ENCODE results near the gene RABL3.
"Not testable (repeated sequence)": the region's sequence is repeated elsewhere in the genome, so short reads cannot be mapped to it uniquely, and the experiment has no call there.

The RABL3 gene

DNA sequence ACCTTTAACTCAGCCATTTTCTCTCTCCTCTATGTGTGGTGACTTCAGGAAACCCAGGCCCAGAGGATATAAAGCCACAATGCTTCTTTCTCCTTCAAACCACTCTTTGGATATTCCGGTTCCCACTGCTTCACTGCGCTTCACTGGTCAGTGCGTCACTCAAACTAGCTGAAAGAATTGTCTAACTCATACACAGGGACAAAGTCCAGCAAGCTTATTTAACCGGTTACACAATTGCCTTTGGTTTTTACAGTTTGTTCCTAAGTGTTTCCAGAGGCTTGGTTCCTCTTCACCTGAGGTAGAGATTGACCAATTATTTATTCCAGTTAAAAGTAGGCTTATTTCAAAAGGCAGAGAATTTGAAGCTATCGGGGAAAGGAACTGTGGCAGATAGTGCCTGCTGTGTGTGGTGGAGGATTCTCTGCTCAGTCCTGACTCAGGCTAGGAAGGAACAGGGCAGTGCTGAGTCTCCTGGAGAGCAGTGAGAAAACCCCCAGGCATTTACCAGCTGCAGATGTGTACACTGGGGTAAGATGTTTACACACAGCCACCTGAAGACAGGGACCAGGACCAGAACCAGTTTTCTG is 60.1 kb downstream of the RABL3 start, which contains the start of gene HGD:
Gene HGD, minus strand, starts transcription at position 145 of the 587 bp plus-strand sequence. Its CDS starts 128 bp downstream, at position 17.
- no peak for DNase-seq

DNA sequence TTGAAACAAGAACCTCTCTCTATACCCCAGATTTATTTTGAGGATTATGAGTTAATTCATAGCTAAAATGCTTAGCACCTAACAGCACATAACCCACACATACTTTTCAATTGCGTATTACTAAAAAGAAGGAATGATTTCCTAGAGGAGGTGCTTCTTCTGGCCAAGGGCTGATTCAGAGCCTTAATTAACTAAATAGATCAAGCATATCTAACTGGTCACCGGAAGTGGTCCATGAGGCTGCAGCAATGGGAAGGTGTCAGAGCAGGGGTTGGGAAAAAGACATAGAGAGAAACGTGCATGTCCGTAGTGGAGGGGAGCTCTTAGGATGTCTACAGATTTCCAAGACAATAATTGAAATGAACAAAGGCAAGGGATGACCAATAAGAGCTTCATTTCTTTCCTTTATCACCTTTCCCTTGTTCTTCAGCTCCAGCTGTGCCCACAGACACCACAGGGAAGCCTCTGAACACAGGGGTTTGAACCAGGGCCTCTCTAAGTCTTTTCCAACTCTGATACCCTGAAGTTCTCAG is 60.7 kb downstream of the RABL3 start:
- no peak for DNase-seq

DNA sequence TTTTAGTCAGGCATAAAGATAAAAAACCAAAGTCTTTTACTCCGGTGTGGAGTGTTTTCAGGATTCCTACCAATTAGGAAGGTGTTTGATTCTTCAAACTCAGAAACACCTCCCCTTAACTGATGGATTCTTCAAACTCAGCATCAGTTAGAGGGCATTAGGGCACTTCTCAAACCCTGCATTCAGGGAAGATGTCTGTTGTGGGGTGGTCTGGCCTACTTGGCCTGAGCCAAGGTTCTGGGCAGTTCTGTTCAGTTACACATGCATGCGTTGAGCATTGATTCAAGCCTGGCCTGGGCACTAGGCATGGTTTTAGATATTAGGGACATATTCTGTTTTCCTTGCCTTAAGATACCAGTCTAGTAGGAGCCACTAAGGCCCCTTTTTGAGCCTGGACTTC is 61.3 kb downstream of the RABL3 start:
- no peak for DNase-seq

DNA sequence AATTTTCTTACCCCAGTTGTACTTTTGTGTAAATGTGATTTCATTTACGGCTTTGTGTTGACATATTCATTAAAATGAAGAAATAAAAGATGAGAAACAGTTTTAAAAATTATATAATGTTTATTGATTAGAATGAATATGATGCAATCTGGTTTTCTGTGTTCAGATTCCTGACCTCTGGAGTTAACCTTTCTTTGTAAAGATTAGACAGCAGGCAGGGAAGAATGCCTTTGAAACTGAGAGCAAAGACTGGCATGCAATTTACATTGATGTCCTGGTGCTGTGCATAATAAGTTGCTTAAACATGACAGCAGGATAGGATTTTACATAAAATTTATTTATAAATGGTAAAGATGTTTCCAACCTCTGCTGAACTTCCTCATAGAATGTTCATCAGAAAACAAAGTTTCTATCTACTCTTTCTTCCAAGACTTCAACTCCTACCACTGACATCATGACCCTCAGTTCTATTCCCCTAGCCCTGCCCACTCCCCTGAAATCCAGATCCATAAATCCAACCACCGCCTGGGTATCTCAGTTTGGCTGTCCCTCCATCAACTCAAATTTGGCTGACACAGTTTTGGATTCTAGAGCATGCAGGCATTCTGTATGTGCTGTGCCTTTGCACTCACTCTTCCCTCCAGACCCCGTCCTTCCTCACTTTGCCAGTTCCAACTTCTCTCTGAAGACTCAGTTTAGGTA is 62.0 kb downstream of the RABL3 start:
- no peak for DNase-seq

DNA sequence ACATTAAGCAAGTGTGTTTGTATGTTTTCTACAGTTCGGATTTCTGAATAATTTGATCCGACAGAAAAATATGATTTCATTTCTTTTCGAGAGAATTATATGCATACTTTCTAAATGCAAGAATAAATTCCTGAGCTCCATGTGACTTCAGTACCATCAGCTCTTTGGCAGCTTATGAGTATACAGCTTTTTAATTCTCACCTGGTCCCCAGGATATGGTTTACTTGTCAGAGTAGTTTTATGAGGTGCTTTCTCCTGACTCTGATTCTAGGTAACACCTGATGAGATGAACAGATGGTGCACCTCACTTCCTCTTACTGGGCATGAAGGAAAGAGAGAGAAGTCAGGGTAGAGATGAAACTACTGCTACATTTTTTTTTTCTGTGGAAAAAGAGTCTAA is 63.3 kb downstream of the RABL3 start:
- no peak for DNase-seq

DNA sequence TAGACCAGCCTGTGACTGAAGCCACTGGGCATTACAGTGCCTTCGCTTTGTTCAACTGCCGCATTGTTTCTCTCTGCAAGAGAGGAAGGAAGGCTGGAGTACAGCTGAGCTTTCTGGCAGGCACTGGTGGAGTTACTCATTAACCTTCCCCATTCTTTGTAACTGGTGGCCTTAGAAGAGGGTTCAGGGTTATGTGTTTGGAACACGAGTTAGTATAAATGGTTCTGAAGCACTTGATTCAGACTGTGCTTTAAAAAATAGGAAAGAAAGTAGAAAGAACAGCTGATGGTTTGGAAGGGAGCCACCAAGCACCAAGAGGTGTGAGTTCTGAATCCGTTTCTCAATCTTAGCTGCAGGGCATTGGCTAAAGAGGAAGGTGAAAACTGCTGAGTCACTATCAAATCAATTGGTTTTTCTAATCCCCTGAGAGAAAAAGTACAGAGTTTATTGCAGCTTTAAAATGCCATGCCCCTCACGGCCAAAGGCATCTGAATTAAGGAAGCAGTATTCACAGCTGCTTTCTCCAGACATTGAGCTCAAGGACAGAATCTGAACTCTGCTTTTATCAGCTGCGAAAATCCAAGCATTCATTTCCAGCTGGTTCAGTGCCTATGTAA is 63.9 kb downstream of the RABL3 start:
- DNase-seq = no peak

DNA sequence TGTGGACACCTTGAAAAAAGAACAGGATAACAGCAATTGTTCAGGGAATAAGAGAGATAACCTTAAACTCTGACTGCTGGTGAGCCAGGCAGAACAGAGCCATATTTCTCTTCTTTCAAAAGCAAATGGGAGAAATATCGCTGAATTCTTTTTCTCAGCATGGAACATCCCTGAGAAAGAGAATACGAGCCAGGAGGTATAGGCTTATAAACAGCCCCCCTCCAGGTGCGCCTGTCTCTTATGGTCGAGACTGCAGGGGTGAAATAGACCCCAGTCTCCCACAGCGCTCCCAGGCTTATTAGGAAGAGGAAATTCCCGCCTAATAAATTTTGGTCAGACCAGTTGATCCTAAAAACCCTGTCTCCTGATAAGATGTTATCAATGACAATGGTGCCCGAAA is 65.1 kb downstream of the RABL3 start:
- DNase-seq = not testable (repeated sequence)

DNA sequence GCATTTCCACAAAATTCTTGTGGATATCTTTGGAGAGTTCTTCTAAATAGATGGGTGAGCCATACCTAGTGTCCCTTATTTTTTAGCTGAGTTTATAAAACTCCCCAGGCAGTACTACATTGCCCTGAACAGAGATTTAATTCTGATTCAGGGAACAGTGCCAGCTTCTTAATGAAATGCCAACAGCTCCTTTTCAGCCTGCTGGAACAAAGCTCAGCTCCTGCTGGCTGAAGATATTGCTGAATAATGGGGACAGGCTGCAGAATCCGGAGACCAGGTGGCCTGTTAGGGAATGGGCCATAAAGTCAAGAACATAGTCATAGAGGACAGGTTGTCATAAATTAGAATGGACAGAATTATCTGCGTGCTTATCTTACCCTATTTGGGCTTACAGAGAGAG is 69.2 kb downstream of the RABL3 start:
- no peak for DNase-seq

DNA sequence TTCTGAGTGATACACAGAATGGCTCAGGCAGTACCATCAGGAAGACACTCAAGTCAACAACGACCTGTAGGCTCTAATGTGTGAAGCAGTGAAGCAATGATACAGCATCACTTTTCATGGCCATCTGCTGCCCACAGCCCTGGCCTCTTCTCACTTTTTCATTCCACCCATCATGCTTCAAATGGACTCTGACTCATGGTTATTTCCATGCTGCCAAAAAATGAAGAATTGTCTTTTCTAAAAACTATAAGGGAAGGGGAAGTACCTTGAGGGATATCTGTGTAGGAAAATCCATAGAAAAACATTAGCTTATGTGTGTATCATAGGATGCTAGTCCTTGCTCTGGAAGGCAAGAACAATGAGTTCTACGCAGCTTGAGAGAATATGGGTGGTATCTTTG is 71.7 kb downstream of the RABL3 start:
- DNase-seq = no peak

DNA sequence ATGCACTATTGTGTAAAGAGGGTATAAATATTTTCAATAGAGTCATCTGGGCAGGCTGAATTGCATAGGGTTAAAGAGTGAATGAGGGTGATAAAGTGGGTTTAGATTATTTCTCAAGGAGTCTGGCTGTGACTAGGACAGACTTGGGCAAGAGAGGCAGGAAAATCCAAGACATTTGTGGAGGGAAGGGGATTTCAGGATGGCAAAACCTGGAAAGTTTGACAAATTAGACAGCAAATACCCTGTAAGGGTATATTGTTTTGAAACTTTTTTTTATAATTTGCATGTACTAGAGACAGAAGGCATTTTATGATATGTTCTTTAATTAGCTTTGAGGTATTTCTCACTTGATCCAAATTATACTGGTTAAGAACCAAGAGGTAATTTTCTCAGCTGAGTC is 77.4 kb downstream of the RABL3 start:
- no peak for DNase-seq

DNA sequence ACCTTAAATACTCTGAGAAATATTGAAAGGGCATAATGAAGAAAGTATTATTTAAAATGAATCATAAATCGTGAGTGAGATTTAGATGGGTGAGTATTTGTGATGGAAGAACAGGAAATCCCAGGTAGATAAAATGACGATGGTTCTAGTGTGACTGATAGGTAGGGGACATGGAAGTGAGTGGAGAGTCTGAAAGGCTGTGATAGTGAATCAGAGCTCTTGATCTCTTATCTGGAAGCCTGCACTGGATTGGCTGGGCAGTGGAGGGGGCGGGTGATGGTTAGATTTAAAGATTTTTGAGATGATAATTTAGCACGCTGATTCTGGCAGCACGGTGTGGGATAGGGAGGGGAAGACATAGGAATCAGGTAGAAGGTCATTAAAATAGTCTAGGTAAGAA is 80.4 kb downstream of the RABL3 start:
- no peak for DNase-seq

DNA sequence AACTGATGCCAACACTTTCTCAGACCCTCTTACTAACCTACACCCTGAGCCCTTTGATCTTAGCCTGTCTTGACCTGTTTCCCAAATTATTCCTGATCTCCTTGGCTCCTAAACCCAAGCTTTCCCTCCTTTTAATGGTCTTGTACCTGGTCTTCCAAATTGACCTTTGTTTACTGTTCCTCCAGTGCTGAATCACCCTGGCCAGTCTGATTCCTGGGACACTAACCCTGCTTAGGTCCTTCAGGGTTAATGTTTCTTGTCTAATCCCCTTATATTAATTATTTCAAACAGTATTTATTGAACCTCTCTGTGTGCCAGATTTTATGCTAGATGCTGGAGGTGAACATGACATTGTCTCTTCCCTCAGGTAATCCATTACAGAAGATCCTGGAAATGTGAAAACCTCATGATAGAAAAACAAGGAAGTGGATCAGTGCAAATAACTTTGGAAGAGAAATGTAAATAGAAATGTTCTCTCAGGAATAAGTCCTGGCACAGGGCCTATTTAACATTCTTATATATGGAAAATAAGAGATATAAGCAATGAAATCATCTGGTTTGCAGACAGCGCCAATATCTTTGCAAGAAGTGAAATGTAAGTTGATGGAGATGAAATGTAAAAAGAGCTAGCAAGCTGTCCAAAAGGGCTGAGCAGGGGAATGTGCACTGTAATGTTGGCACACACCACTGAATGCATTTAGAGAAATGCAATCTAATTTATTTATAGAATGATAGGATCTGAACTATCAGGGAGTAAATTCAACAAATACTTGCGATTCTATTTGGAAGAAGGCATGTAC is 81.0 kb downstream of the RABL3 start:
- no peak for DNase-seq

DNA sequence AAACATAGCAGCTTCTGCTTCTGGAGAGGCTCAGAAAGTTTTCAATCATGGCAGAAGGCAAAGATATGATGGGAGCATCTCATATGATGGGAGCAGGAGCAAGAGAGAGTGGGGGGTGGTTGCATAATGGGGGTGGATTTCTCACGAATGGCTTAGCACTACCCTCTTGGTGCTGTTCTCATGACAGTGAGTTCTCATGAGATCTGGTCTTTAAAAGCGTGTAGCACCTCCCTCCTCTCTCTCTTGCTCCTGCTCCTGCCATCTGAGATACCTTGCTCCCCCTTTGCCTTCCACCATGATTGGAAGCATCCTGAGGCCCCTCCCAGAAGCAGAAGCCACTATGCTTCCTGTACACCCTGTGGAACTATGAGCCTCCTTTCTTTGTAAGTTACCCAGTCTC is 82.5 kb downstream of the RABL3 start:
- DNase-seq = no peak

DNA sequence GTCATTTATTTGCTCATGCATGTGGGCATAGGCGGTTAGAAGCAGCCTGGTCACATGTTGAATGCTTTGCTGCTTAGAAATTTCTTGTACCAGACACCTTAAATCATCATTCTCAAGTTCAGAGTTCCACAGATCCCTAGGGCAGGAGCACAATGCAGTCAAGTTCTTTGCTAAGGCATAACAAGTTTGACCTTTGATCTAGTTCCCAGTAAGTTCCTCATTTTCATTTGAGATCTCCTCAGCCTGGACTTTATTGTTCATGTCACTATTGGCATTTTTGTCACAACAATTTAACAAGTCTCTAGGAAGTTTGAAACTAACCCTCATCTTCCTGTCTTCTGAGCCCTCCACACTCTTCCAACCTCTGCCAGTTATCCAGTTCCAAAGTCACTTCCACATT is 83.0 kb downstream of the RABL3 start:
- no peak for DNase-seq

DNA sequence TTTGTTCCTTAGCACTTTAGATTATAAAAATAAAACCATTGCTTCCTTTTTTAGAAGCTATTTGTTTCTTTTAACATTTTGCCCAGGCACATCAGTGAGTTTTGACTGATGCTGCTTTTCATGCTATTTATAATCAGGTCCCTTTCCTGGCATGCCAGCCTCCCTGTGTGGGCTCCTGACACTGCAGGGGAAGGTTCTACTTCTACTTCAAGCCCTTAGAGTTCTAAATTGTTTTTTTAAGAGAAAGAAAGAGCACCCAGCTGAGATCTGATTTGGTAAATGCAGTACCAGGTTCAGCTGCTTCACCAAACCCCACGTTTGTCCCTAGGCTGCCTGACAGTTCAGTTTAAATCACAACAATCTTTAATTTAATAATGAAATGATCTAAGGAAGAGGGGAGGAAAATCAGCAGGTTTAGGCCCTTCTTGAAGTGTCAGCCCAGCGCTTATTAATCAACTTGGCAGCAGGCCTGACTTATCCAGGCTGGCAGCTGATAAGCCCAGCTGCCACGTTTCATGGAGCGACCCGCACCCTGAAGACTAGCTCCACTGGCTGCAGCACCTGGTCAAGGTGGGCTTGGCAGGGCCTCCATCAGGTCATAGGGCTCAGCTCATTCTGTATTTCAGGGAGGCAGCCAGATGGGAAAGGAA is 89.3 kb downstream of the RABL3 start:
- no peak for DNase-seq

DNA sequence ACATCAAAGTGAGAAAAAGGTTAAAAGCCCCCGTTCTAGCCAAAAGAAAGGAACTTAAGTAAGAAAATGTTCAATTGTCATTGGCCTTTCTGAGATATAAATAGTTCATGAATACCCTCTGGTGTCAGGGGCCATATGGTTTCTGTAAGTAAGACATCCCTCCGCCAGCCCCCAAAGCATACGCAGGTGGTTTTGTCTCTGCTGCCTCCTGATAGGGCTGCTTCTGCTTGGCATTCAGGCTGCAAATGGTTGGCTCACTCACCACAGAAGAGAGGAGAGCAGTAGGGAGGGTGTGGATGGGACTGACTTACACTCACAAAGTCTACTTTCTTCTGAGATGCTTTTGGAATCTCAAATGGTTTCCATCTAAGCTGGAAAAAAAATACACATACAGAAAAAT is 90.0 kb downstream of the RABL3 start:
- DNase-seq = no peak

DNA sequence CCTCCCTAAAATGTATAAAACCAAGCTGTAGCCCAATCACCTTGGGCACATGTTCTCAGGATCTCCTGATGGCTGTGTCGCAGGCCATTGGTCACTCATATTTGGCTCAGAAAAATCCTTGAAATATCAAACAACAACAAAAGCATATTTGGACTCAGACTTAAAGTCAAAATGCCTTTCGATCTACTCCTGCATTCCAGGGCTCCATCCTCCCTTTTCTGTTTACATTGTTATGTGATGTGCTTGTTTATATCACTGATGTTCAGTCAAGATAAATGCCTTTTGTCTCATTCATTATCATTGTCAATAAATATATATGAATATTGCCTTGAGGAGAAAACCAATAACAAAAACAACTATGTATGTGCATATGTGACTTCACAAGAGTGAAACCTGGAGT is 92.0 kb downstream of the RABL3 start:
- no peak for DNase-seq

DNA sequence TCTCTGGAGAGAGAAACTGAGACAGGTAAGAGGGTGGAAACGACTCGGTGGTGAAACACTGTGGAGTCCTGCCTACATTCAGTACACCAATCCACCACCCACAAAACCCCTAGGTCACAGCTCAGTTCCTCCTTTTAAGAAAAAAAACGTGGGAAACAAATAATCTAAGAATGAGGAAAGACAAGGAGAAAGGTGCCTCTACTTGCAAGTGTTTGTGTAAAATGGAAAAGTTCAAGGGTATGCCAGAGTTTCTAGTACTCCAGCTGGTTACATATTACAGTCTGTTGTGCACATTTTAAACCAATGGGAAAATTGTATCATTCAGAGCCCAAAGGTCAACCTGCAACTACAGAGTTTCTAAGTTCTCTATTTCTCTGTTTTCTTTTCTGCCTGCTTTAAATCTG is 92.5 kb downstream of the RABL3 start:
- no peak for DNase-seq

DNA sequence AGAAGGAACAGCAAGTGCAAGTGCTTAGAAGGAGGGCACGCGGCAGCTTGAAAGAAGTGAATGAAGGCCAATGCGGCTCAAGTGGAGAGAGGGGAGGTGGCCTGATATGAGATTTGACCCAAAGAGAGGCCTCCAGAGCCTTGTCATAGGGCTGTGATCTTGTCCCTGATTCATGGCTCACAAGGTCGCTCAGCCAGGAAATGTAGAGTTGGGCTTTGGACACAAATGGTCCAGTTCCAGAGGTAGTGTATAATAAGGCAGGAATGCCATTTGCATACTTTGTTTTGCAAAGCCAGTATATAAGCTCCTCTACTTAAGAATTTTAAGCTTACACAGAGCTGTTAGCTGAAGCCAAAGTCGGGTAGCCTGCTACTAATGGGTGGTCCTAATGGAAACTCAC is 94.0 kb downstream of the RABL3 start:
- no peak for DNase-seq

DNA sequence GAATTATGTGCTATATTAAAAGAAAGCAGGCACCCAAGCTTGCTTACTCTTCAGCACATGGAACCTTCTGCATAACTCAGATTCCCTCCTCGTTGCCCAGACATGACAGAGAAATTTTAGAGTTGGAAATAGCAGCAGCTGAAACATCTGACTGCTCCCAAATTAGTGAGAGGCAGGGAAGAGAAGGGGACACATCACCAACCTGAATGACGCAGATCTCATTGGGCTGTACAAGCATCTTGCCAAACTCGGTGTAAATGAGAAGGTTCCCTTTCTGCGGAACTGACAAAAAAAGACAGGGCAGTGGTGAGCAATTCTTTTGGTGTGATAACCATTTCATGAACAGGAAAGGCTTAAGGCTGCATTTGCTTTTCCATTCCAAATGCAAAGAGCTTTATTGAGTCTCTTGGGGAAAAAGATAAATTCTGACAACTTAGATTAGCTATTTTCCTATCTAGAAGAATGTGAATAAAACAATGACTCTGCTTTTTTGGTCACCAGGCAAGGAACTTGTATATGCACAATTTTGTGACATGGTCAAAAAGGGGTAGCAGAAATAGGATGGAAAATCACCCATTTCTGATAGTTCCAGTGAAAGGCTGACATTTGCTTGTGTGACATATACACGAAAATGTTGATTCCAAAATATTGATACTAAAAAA is 95.4 kb downstream of the RABL3 start:
- no peak for DNase-seq

DNA sequence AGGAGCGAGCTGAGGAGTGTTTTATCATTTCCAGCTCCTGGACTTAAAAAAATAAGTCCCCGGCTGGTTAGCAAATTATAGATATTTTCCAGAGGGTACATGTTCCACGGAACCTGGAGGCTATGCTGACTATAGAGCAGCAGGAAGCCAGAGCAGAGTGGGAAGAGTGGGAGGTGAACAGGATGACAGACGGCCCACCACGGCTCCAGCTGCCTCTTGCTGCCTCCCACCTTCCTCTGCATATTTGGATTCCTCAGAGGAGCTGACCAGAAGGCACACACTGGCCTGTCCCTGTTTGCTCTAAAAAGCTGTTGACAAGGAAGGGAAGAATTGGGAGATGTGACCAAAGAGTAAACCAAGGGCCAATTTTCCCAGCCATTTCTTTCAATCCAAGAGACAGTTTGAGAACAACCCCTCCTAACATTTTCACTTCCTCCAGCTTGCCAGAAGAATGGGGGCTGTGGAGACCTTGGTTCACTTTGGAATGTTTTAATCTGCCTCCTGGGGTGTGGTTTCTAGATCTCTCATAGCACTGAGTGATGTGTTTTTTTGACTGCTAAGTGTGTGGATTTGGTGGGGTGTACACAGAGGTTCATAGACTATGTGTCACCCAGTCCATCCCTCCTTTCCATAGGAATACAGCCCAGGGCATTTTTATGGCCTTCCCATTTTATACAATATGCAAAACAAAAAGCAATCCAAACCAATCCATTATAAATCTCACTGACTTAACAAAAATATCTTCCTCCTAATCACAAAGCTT is 97.1 kb downstream of the RABL3 start:
- no peak for DNase-seq

Measured in NCI-H1417 (cell line).